Stimulated activated CD8-positive, alpha-beta memory T cell treated with anti-CD3 and anti-CD28 coated beads, Interleukin-4, amount 100 ng/mL, for 48 hours (primary cell): Measurements from ENCODE around the gene NTSR2.

Source experiments
- DNase-seq: peaks from one replicate; pipeline ENCODE4 v3.0.0-alpha.2; 2020

NTSR2 gene

GRCh38 chr2:11657195-11657594 lies 12.8 kb downstream of the NTSR2 start:
- no peak for DNase-seq

- DNase-seq: peak; percentile 5
These were observed 13.3 kb downstream of the NTSR2 start for GRCh38 chr2:11656671-11657101.

GRCh38 chr2:11656252-11656651 lies 13.7 kb downstream of the NTSR2 start:
- no peak for DNase-seq

- DNase-seq: no peak
These were observed 14.5 kb downstream of the NTSR2 start for GRCh38 chr2:11655495-11655894.

- no peak for DNase-seq
These were observed 17.4 kb downstream of the NTSR2 start for GRCh38 chr2:11652553-11652952.

- no peak for DNase-seq
These were observed 18.0 kb downstream of the NTSR2 start for GRCh38 chr2:11651856-11652548.

GRCh38 chr2:11649093-11649492 lies 20.9 kb downstream of the NTSR2 start:
- DNase-seq: no peak

- DNase-seq: no peak
These were observed 22.0 kb downstream of the NTSR2 start for GRCh38 chr2:11647834-11648600.

- DNase-seq: no peak
These were observed 23.5 kb downstream of the NTSR2 start for GRCh38 chr2:11646530-11646929.

- DNase-seq: no peak
These were observed 25.7 kb downstream of the NTSR2 start for GRCh38 chr2:11644293-11644692.

GRCh38 chr2:11642972-11643371 lies 27.0 kb downstream of the NTSR2 start:
- DNase-seq: no peak

- DNase-seq: no peak
These were observed 29.9 kb downstream of the NTSR2 start for GRCh38 chr2:11640132-11640531.

- DNase-seq: no peak
These were observed 30.5 kb downstream of the NTSR2 start for GRCh38 chr2:11639503-11639902.

GRCh38 chr2:11637546-11637945 lies 32.4 kb downstream of the NTSR2 start:
- DNase-seq: no peak

- no peak for DNase-seq
These were observed 33.3 kb downstream of the NTSR2 start for GRCh38 chr2:11636593-11637295.

- DNase-seq: no peak
These were observed 34.9 kb downstream of the NTSR2 start for GRCh38 chr2:11635141-11635540.

- DNase-seq: no peak
These were observed 35.4 kb downstream of the NTSR2 start for GRCh38 chr2:11634584-11634983.

GRCh38 chr2:11633923-11634478 lies 36.0 kb downstream of the NTSR2 start:
- no peak for DNase-seq

- no peak for DNase-seq
These were observed 38.5 kb downstream of the NTSR2 start for GRCh38 chr2:11631462-11631861.

GRCh38 chr2:11630855-11631254 lies 39.1 kb downstream of the NTSR2 start:
- no peak for DNase-seq

- no peak for DNase-seq
These were observed 40.1 kb downstream of the NTSR2 start for GRCh38 chr2:11629851-11630250.

GRCh38 chr2:11629215-11629614 lies 40.8 kb downstream of the NTSR2 start:
- no peak for DNase-seq

- DNase-seq: no peak
These were observed 41.3 kb downstream of the NTSR2 start for GRCh38 chr2:11628675-11629074.

- no peak for DNase-seq
These were observed 44.3 kb downstream of the NTSR2 start for GRCh38 chr2:11625671-11626070.
